CD14-positive monocyte (primary cell): ENCODE measurements around the gene SHROOM2. TPM values are rescaled to one million over a fixed set of nuclear protein-coding genes. Genes with fewer than 3 reads are reported as not detected.

Experiments
- DNase-seq, 3 donors: peaks; one replicate each; pipeline ENCODE4 v3.0.0-alpha.2; 2011 to 2022
- H2AFZ ChIP-seq: 2 replicates; pipeline ENCODE4 v1.6.0; 2012; ENCODE audit warnings: mild to moderate bottlenecking, low read depth, low read length, inconsistent platforms; ENCODE audit not compliant: insufficient read depth, poor library complexity, severe bottlenecking
- H3K27ac ChIP-seq, 2 donors: 1 replicate in 1 of 2; 2 replicates in 1 of 2; pipeline ENCODE4 v1.5.1; 2012 to 2013; ENCODE audit warnings: low read length in 2 of 2, control low read depth in 1 of 2, inconsistent platforms in 1 of 2, low read depth in 1 of 2, mild to moderate bottlenecking in 1 of 2
- H3K27me3 ChIP-seq, 2 donors: one replicate each; pipeline versions ENCODE4 v1.6.0 to v1.6.1; 2011 to 2013; ENCODE audit warnings: low read length in 2 of 2; ENCODE audit not compliant: control insufficient read depth in 2 of 2, insufficient read depth in 2 of 2
- H3K36me3 ChIP-seq, 2 donors: replicated peaks in 1 of 2; 1 replicate in 1 of 2; 2 replicates in 1 of 2; pipeline versions ENCODE4 v1.5.1 to v1.6.1; 2012 to 2013; ENCODE audit warnings: low read length in 2 of 2, control low read depth in 1 of 2, inconsistent platforms in 1 of 2, mild to moderate bottlenecking in 1 of 2; ENCODE audit not compliant: insufficient read depth in 2 of 2, control insufficient read depth in 1 of 2
- H3K4me1 ChIP-seq, 2 donors: 1 replicate in 1 of 2; 2 replicates in 1 of 2; pipeline versions ENCODE4 v1.5.1 to v1.6.1; 2012 to 2013; ENCODE audit warnings: low read length in 2 of 2, control low read depth in 1 of 2, inconsistent platforms in 1 of 2, mild to moderate bottlenecking in 1 of 2, moderate library complexity in 1 of 2; ENCODE audit not compliant: insufficient read depth in 2 of 2, control insufficient read depth in 1 of 2
- H3K4me2 ChIP-seq: replicated peaks from 2 replicates; pipeline ENCODE3; 2012; ENCODE audit warnings: low read length, moderate library complexity, mild to moderate bottlenecking; ENCODE audit not compliant: poor library complexity, severe bottlenecking; ENCODE audit errors: extremely low read depth
- H3K4me3 ChIP-seq, 3 experiments: fragments of 200-600 bp in 1 of 3; sonication (generic) in 1 of 3; replicated peaks in 1 of 3; 1 replicate in 2 of 3; 2 replicates in 1 of 3; pipeline ENCODE4 v1.5.1; 2011 to 2013; ENCODE audit warnings: low read length in 3 of 3, mild to moderate bottlenecking in 3 of 3, control low read depth in 2 of 3, low read depth in 2 of 3, inconsistent platforms in 1 of 3, moderate library complexity in 1 of 3
- H3K79me2 ChIP-seq: 2 replicates; pipeline ENCODE4 v1.6.0; 2012; ENCODE audit warnings: mild to moderate bottlenecking, control low read depth, inconsistent platforms, low read length, moderate library complexity; ENCODE audit not compliant: insufficient read depth
- H3K9ac ChIP-seq: 2 replicates; pipeline ENCODE4 v1.6.0; 2017; ENCODE audit warnings: low read length, mild to moderate bottlenecking; ENCODE audit not compliant: insufficient read depth, poor library complexity, severe bottlenecking
- H3K9me3 ChIP-seq, 2 donors: replicated peaks in 1 of 2; 1 replicate in 1 of 2; 2 replicates in 1 of 2; pipeline versions ENCODE4 v1.5.1 to v1.6.1; 2012 to 2013; ENCODE audit warnings: low read length in 2 of 2, control low read depth in 1 of 2; ENCODE audit not compliant: control insufficient read depth in 1 of 2, insufficient read depth in 1 of 2
- H4K20me1 ChIP-seq: 2 replicates; pipeline ENCODE4 v1.6.0; 2012; ENCODE audit warnings: mild to moderate bottlenecking, low read length, control low read depth, moderate library complexity; ENCODE audit not compliant: insufficient read depth
- H3K27ac Mint-ChIP-seq, 7 donors: one replicate each; pipeline ENCODE4 v1.8.0; 2020; ENCODE audit warnings: mild to moderate bottlenecking in 7 of 7, mixed read lengths in 7 of 7, moderate library complexity in 6 of 7, inconsistent platforms in 2 of 7
- H3K27me3 Mint-ChIP-seq, 3 donors: one replicate each; pipeline ENCODE4 v1.8.0; 2021 to 2022; ENCODE audit warnings: low read depth in 3 of 3, mild to moderate bottlenecking in 3 of 3, mixed read lengths in 3 of 3, moderate library complexity in 3 of 3, inconsistent platforms in 1 of 3
- H3K36me3 Mint-ChIP-seq, 2 donors: one replicate each; pipeline ENCODE4 v1.8.0; 2020; ENCODE audit warnings: mixed read lengths in 2 of 2, inconsistent platforms in 1 of 2, mild to moderate bottlenecking in 1 of 2
- H3K4me1 Mint-ChIP-seq: one replicate; pipeline ENCODE4 v1.8.0; 2020; ENCODE audit warnings: mild to moderate bottlenecking, mixed read lengths
- H3K4me3 Mint-ChIP-seq, 2 donors: one replicate each; pipeline ENCODE4 v1.8.0; 2020; ENCODE audit warnings: mild to moderate bottlenecking in 2 of 2, mixed read lengths in 2 of 2, moderate library complexity in 1 of 2
- H3K9me3 Mint-ChIP-seq, 7 donors: one replicate each; pipeline ENCODE4 v1.8.0; 2020 to 2022; ENCODE audit warnings: mixed read lengths in 7 of 7, mild to moderate bottlenecking in 6 of 7, moderate library complexity in 6 of 7, inconsistent platforms in 2 of 7
- WGBS: methylation state at CpG from one replicate; pipeline ENCODE4 v1.1.5; 2013; ENCODE audit warnings: missing lambda C conversion rate; ENCODE audit not compliant: insufficient coverage; 5-methylcytosine and 5-hydroxymethylcytosine counted together
- intact Hi-C, 2 donors: fragments of 100-400 bp; cut with micrococcal nuclease; formaldehyde crosslinking; loops; one replicate each; pipeline versions ENCODE4 v1.15.0 to v1.15.1; 2023
- polyA plus RNA-seq, 3 donors: library from polyadenylated mRNA; depleted of rRNA in 1 of 3; unstranded in 2 of 3; stranded (reverse) in 1 of 3; fragments of 300-500 nt in 2 of 3; fragments of >200 nt in 1 of 3; fragmentation: Illumina TruSeq in 2 of 3; gene quantifications; 1 replicate in 2 of 3; 2 replicates in 1 of 3; pipeline ENCODE4 v1.2.3, GENCODE V29; 2012 to 2021
- TF ChIP-seq, protein P1 (sequence below): fragments of 200-600 bp; IDR thresholded peaks from one replicate; pipeline ENCODE4 v1.8.0; 2022; ENCODE audit warnings: antibody characterized with exemption, mild to moderate bottlenecking

SHROOM2 gene
- polyA plus RNA-seq, 3 donors = not detected

DNA sequence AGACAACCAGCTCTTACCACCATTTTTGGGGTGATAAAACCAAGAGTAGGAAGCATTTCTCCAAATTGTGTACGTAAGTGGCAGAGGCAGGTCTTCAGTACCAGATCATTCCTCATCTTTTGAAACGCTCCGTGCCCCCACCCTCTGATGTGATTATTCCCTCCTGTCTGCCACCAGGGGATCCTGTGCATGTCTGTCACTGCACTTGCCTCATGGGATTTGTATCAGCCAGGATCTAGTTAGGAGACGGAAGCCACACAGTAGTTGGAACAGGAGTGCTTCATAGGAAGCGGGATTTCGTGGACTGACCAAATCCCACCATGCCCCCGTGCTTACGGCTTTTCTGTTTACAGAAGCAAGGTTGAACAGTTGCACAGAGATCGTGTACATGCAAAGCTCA lies 75.5 kb downstream of the SHROOM2 start:
- Mint-ChIP-seq H3K27ac (no peak overlapping the region), H3K9me3 (peaks cover 0 to 6% (median 0%) of the 10 kb centered on the region in 7 donors), H3K27me3 (peaks cover 6 to 43% (median 32%) of the 10 kb centered on the region in 3 donors), H3K4me3 (peak overlapping the region in 1 of 2 donors; percentile 30), H3K36me3 (no peaks in the 10 kb centered on the region), H3K4me1 (peaks cover 5% of the 10 kb centered on the region)
- Histone ChIP-seq H3K9ac (no peak overlapping the region), H2AFZ (no peak overlapping the region), H3K4me3 (no peak overlapping the region), H3K4me1 (no peaks in the 10 kb centered on the region), H3K4me2 (no peak overlapping the region), H3K36me3 (no peaks in the 10 kb centered on the region), H3K79me2 (no peaks in the 10 kb centered on the region), H3K9me3 (no peaks in the 10 kb centered on the region), H3K27me3 (peaks cover 3 to 4% of the 10 kb centered on the region in 2 donors), H4K20me1 (no peaks in the 10 kb centered on the region), H3K27ac (no peak overlapping the region)
- no peak for DNase-seq
- intact Hi-C loops = no loop called here
- WGBS = 100% methylated on average over 1 of the region's 9 CpGs
- TF ChIP-seq, protein P1, sequence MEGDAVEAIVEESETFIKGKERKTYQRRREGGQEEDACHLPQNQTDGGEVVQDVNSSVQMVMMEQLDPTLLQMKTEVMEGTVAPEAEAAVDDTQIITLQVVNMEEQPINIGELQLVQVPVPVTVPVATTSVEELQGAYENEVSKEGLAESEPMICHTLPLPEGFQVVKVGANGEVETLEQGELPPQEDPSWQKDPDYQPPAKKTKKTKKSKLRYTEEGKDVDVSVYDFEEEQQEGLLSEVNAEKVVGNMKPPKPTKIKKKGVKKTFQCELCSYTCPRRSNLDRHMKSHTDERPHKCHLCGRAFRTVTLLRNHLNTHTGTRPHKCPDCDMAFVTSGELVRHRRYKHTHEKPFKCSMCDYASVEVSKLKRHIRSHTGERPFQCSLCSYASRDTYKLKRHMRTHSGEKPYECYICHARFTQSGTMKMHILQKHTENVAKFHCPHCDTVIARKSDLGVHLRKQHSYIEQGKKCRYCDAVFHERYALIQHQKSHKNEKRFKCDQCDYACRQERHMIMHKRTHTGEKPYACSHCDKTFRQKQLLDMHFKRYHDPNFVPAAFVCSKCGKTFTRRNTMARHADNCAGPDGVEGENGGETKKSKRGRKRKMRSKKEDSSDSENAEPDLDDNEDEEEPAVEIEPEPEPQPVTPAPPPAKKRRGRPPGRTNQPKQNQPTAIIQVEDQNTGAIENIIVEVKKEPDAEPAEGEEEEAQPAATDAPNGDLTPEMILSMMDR = no peak

GRCh38 chrX:9862525-9862924 lies 76.3 kb downstream of the SHROOM2 start:
- H3K9ac ChIP-seq = no peak overlapping the region
- no peaks in the 10 kb centered on the region for H4K20me1 ChIP-seq
- H2AFZ ChIP-seq = no peak overlapping the region
- Mint-ChIP-seq H3K36me3 (no peaks in the 10 kb centered on the region), H3K4me3 (no peak overlapping the region), H3K9me3 (peaks cover 0 to 6% (median 0%) of the 10 kb centered on the region in 7 donors), H3K27ac (no peak overlapping the region), H3K4me1 (peaks cover 9% of the 10 kb centered on the region), H3K27me3 (peaks cover 11 to 46% (median 37%) of the 10 kb centered on the region in 3 donors)
- intact Hi-C loops = no loop called here
- no peak overlapping the region for H3K4me2 ChIP-seq
- TF ChIP-seq, protein P1 = no peak
- H3K4me3 ChIP-seq = no peak overlapping the region
- no peak for DNase-seq
- WGBS = 97% methylated on average over 9 of the region's 11 CpGs
- H3K27ac ChIP-seq = no peak overlapping the region
- no peaks in the 10 kb centered on the region for H3K4me1 ChIP-seq
- H3K27me3 ChIP-seq = peaks cover 4 to 7% of the 10 kb centered on the region in 2 donors
- H3K79me2 ChIP-seq = no peaks in the 10 kb centered on the region
- H3K9me3 ChIP-seq = no peaks in the 10 kb centered on the region
- no peaks in the 10 kb centered on the region for H3K36me3 ChIP-seq
